Neural progenitor cell (in vitro differentiated cells): ENCODE measurements around the gene PLEKHA7.
"Not testable (repeated sequence)": the region's sequence is repeated elsewhere in the genome, so short reads cannot be mapped to it uniquely, and the experiment has no call there.

Experiments
- CTCF ChIP-seq: fragments of 200-600 bp; sonication (generic); IDR thresholded peaks from 2 replicates; pipeline ENCODE4 v1.5.1; 2017; ENCODE audit warnings: antibody characterized with exemption, mild to moderate bottlenecking
- EZH2 ChIP-seq: fragments of 200-600 bp; sonication (generic); IDR thresholded peaks from 2 replicates; pipeline ENCODE4 v1.6.1; 2017; ENCODE audit warnings: antibody characterized with exemption, mild to moderate bottlenecking, moderate library complexity
- EZH2phosphoT487 ChIP-seq: fragments of 200-600 bp; sonication (generic); IDR thresholded peaks from 2 replicates; pipeline ENCODE4 v1.6.1; 2017; ENCODE audit warnings: antibody characterized with exemption

DNA sequence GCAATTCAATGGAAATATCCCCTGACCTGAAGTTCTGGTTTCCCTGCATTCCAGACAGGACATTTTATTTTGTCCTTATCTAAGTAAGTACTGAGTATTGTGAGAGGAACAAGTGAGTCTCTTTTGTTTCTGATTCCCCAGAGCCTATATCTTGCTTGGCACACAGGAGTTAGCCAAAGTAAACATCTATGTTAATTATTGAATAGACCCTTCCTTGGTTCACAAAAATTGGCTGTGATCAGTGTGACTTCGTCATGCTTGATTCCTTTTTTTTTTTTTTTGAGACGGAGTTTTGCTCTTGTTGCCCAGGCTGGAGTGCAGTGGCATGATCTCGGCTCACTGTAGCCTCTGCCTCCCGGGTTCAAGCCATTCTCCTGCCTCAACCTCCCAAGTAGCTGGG, 34.3 kb upstream of the PLEKHA7 start:
- not testable (repeated sequence) for TF ChIP-seq CTCF, EZH2, EZH2phosphoT487
